ENCODE results near the gene RNGTT. TPM values are rescaled to one million over a fixed set of nuclear protein-coding genes. Genes with fewer than 3 reads are reported as not detected.

Gene RNGTT
- total RNA-seq, 1 experiment from 2014 or later, result 19.4 TPM

DNA sequence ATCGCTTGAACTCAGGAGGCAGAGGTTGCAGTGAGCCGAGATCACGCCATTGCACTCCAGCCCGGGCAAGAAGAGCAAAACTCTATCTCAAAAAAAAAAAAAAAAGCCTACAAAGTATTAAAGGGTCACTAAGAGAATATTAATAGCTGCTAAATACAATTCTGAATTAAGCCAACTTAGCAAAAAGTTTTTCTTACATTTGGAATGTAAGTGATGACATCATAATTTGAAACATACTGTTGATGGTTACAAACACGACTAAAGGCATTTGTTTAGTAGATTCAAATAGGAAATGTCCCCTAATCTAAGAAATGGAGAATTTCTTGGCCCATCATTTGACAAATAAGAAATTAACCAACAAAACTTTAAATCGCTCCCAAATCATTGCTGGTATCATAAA, 282.8 kb downstream of the RNGTT start:
- Mint-ChIP-seq H3K27me3 (ENCODE audit: unreplicated experiment) (no peaks in the 10 kb centered on the region), H3K9me3 (ENCODE audit: low read depth, unreplicated experiment) (no peaks in the 10 kb centered on the region), H3K4me3 (ENCODE audit: low read depth, unreplicated experiment) (no peak overlapping the region), H3K4me1 (ENCODE audit: low read depth, unreplicated experiment) (no peaks in the 10 kb centered on the region), H3K36me3 (ENCODE audit: insufficient read depth, unreplicated experiment) (no peaks in the 10 kb centered on the region), H3K27ac (ENCODE audit: unreplicated experiment) (no peak overlapping the region)
- DNase-seq, result no peak
- TF ChIP-seq, protein P1, sequence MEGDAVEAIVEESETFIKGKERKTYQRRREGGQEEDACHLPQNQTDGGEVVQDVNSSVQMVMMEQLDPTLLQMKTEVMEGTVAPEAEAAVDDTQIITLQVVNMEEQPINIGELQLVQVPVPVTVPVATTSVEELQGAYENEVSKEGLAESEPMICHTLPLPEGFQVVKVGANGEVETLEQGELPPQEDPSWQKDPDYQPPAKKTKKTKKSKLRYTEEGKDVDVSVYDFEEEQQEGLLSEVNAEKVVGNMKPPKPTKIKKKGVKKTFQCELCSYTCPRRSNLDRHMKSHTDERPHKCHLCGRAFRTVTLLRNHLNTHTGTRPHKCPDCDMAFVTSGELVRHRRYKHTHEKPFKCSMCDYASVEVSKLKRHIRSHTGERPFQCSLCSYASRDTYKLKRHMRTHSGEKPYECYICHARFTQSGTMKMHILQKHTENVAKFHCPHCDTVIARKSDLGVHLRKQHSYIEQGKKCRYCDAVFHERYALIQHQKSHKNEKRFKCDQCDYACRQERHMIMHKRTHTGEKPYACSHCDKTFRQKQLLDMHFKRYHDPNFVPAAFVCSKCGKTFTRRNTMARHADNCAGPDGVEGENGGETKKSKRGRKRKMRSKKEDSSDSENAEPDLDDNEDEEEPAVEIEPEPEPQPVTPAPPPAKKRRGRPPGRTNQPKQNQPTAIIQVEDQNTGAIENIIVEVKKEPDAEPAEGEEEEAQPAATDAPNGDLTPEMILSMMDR (IDR thresholded peaks at IDR 0.05; ENCODE audit: unreplicated experiment), result no peak
- CTCF ChIA-PET, result no interaction called here
- intact Hi-C loops (cut with micrococcal nuclease; ENCODE audit: unreplicated experiment), result no loop called here
- no TSS peak for BruUV-seq (replicated peaks)

DNA sequence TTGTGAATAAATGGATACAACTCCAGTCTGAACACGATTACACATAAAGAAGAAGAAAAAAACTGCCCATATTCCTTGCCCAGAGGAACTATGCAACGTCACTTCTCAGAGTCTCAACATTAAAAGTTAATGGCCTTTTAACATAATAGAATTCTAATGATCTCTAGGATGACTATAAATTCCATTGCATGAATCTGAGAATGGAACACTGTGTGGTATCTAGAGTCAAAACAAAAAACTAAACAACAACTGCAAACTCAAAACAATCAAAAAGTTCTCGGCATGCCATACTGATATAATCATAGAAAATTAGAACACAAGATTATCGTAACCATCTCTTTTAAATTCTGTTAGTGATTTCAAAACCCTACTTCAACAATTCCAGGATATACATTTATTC, 283.6 kb downstream of the RNGTT start:
- H3K36me3 Mint-ChIP-seq (ENCODE audit: insufficient read depth, unreplicated experiment), result no peaks in the 10 kb centered on the region
- no peaks in the 10 kb centered on the region for H3K4me1 Mint-ChIP-seq (ENCODE audit: low read depth, unreplicated experiment)
- no peaks in the 10 kb centered on the region for H3K9me3 Mint-ChIP-seq (ENCODE audit: low read depth, unreplicated experiment)
- TF ChIP-seq, protein P1 (IDR thresholded peaks at IDR 0.05; ENCODE audit: unreplicated experiment), result no peak
- no peak for DNase-seq
- CTCF ChIA-PET, result no interaction called here
- BruUV-seq (replicated peaks), result no TSS peak
- no peak overlapping the region for H3K27ac Mint-ChIP-seq (ENCODE audit: unreplicated experiment)
- intact Hi-C loops (cut with micrococcal nuclease; ENCODE audit: unreplicated experiment), result no loop called here
- no peak overlapping the region for H3K4me3 Mint-ChIP-seq (ENCODE audit: low read depth, unreplicated experiment)
- no peaks in the 10 kb centered on the region for H3K27me3 Mint-ChIP-seq (ENCODE audit: unreplicated experiment)

DNA sequence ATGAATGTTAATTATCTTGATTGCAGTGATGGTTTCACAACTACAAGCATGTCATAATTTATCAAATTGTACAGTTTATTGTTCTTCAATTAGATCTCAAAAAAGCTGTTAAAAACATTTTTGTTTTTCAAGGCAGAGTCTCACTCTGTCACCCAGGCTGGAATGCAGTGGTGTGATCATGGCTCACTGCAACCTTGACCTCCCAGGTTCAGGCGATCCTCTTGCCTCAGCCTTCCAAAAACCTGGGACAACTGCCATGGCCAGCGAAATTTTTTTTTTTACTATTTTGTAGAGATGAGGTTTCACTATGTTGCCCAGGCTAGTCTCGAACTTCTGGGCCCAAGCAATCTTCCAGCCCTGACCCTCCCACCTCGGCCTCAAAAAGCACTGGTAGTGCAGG, 286.1 kb downstream of the RNGTT start:
- H3K4me1 Mint-ChIP-seq (ENCODE audit: low read depth, unreplicated experiment), result no peaks in the 10 kb centered on the region
- intact Hi-C loops (cut with micrococcal nuclease; ENCODE audit: unreplicated experiment), result no loop called here
- H3K36me3 Mint-ChIP-seq (ENCODE audit: insufficient read depth, unreplicated experiment), result no peaks in the 10 kb centered on the region
- H3K27me3 Mint-ChIP-seq (ENCODE audit: unreplicated experiment), result no peaks in the 10 kb centered on the region
- no TSS peak for BruUV-seq (replicated peaks)
- no peak overlapping the region for H3K27ac Mint-ChIP-seq (ENCODE audit: unreplicated experiment)
- TF ChIP-seq, protein P1 (IDR thresholded peaks at IDR 0.05; ENCODE audit: unreplicated experiment), result no peak
- no peak overlapping the region for H3K4me3 Mint-ChIP-seq (ENCODE audit: low read depth, unreplicated experiment)
- no peak for DNase-seq
- H3K9me3 Mint-ChIP-seq (ENCODE audit: low read depth, unreplicated experiment), result no peaks in the 10 kb centered on the region
- CTCF ChIA-PET, result no interaction called here

DNA sequence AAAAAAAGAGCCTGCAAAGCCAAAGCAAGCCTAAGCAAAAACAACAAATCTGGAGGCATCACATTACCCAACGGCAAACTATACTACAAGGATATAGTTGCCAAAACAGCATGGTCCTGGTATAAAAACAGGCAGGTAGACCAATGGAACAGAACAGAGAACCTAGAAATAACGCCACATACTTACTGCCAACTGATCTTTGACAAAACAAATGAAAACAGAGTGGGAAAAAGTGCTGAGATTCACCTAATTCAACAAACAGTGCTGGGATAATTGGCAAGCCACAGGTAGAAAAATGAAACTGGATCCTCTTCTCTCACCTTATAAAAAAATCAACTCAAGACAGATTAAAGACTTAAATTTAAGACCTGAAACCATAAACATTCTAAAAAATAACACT, 291.8 kb downstream of the RNGTT start:
- Mint-ChIP-seq H3K27ac (ENCODE audit: unreplicated experiment) (no peak overlapping the region), H3K36me3 (ENCODE audit: insufficient read depth, unreplicated experiment) (no peaks in the 10 kb centered on the region), H3K4me1 (ENCODE audit: low read depth, unreplicated experiment) (no peaks in the 10 kb centered on the region), H3K27me3 (ENCODE audit: unreplicated experiment) (no peaks in the 10 kb centered on the region), H3K9me3 (ENCODE audit: low read depth, unreplicated experiment) (peaks cover 6% of the 10 kb centered on the region), H3K4me3 (ENCODE audit: low read depth, unreplicated experiment) (no peak overlapping the region)
- DNase-seq, result no peak
- TF ChIP-seq, protein P1 (IDR thresholded peaks at IDR 0.05; ENCODE audit: unreplicated experiment), result no peak
- CTCF ChIA-PET, result no interaction called here
- BruUV-seq (replicated peaks), result no TSS peak
- intact Hi-C loops (cut with micrococcal nuclease; ENCODE audit: unreplicated experiment), result no loop called here

- Mint-ChIP-seq H3K4me3 (ENCODE audit: low read depth, unreplicated experiment) (no peak overlapping the region), H3K36me3 (ENCODE audit: insufficient read depth, unreplicated experiment) (no peaks in the 10 kb centered on the region), H3K4me1 (ENCODE audit: low read depth, unreplicated experiment) (no peaks in the 10 kb centered on the region), H3K27me3 (ENCODE audit: unreplicated experiment) (no peaks in the 10 kb centered on the region), H3K9me3 (ENCODE audit: low read depth, unreplicated experiment) (peaks cover 6% of the 10 kb centered on the region), H3K27ac (ENCODE audit: unreplicated experiment) (no peak overlapping the region)
- intact Hi-C loops (cut with micrococcal nuclease; ENCODE audit: unreplicated experiment), result no loop called here
- no TSS peak for BruUV-seq (replicated peaks)
- TF ChIP-seq, protein P1 (IDR thresholded peaks at IDR 0.05; ENCODE audit: unreplicated experiment), result no peak
- no peak for DNase-seq
- CTCF ChIA-PET, result no interaction called here
These were observed 293.0 kb downstream of the RNGTT start for GRCh38 chr6:88670369-88670768.
